22Rv1 (cell line): ENCODE results near the gene ATP6V1E1.
"Not testable (repeated sequence)": the region's sequence is repeated elsewhere in the genome, so short reads cannot be mapped to it uniquely, and the experiment has no call there.

ENCODE experiments used
- H3K27ac ChIP-seq: fragments of 450-650 bp; 2 replicates; pipeline ENCODE4 v1.5.1; 2017
- CTCF ChIP-seq: fragments of 450-650 bp; IDR thresholded peaks from 2 replicates; pipeline ENCODE4 v1.5.1; 2017; ENCODE audit warnings: mild to moderate bottlenecking
- ZFX ChIP-seq: fragments of 450-650 bp; IDR thresholded peaks from 2 replicates; pipeline ENCODE4 v1.6.1; 2017; ENCODE audit warnings: antibody characterized with exemption, borderline replicate concordance

The ATP6V1E1 gene

GRCh38 chr22:17628406-17629172 is at the start of gene ATP6V1E1:
ATP6V1E1 (minus strand) TSS chr22:17628749; CDS start chr22:17628635, 114 bp downstream.
- peak within 1 kb of the TSS; percentile 83 for H3K27ac ChIP-seq
- TF ChIP-seq CTCF (no peak), ZFX (no peak)

GRCh38 chr22:17675584-17675983 is 47.0 kb upstream of the ATP6V1E1 start:
- H3K27ac ChIP-seq, result no peak overlapping the region

GRCh38 chr22:17674152-17674551 is 45.6 kb upstream of the ATP6V1E1 start:
- TF ChIP-seq CTCF, result no peak
- no peak for TF ChIP-seq ZFX
- no peak overlapping the region for H3K27ac ChIP-seq

More at GRCh38 chr22:17675584-17675983, 47.0 kb upstream of the ATP6V1E1 start:
- TF ChIP-seq CTCF (no peak), ZFX (no peak)

- no peak overlapping the region for H3K27ac ChIP-seq
- TF ChIP-seq CTCF, result no peak
- no peak for TF ChIP-seq ZFX
These were observed 44.0 kb upstream of the ATP6V1E1 start for GRCh38 chr22:17672417-17672991.

GRCh38 chr22:17671521-17672092 is 43.1 kb upstream of the ATP6V1E1 start:
- not testable (repeated sequence) for H3K27ac ChIP-seq

GRCh38 chr22:17665854-17666253 is 37.3 kb upstream of the ATP6V1E1 start:
- no peak overlapping the region for H3K27ac ChIP-seq
- TF ChIP-seq ZFX, result no peak
- no peak for TF ChIP-seq CTCF

GRCh38 chr22:17665248-17665647 is 36.7 kb upstream of the ATP6V1E1 start:
- no peak overlapping the region for H3K27ac ChIP-seq
- no peak for TF ChIP-seq CTCF
- no peak for TF ChIP-seq ZFX
